Measurements from ENCODE around the gene LST1. TPM values are rescaled to one million over a fixed set of nuclear protein-coding genes. Genes with fewer than 3 reads are reported as not detected.

LST1 gene
- total RNA-seq, 1 experiment from 2014 or later = not detected

DNA sequence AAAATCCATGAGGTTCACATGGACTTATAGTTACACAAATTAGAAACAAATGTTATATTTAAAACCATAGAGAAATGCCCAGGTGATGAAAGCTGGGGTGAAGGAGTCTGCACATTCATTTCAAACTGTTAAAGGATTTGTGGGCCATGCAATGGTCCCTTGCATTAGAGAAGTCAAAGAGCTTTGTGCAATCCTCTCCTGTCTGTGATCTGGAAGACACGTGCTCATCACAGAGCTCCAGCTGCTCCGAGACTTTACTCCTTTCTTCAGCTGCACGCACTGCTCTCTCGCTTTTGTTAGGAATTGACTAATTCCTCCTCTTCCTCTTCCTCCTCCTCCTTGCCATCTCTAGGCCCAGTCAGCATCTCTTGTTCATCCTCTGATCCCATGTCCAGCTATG, 24.9 kb downstream of the LST1 start:
- ChIA-PET POLR2A (interaction anchor here (0.6 to 1.2 kb wide), 2 partner anchors 11 to 119 kb away, joined by 3 read pairs; no protein-coding TSS in a partner anchor), CTCF (interaction anchor here (0.9 kb wide), 1 partner anchor 12 kb away, joined by 5 read pairs; no protein-coding TSS in a partner anchor)
- TF ChIP-seq, protein P1, sequence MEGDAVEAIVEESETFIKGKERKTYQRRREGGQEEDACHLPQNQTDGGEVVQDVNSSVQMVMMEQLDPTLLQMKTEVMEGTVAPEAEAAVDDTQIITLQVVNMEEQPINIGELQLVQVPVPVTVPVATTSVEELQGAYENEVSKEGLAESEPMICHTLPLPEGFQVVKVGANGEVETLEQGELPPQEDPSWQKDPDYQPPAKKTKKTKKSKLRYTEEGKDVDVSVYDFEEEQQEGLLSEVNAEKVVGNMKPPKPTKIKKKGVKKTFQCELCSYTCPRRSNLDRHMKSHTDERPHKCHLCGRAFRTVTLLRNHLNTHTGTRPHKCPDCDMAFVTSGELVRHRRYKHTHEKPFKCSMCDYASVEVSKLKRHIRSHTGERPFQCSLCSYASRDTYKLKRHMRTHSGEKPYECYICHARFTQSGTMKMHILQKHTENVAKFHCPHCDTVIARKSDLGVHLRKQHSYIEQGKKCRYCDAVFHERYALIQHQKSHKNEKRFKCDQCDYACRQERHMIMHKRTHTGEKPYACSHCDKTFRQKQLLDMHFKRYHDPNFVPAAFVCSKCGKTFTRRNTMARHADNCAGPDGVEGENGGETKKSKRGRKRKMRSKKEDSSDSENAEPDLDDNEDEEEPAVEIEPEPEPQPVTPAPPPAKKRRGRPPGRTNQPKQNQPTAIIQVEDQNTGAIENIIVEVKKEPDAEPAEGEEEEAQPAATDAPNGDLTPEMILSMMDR (IDR thresholded peaks at IDR 0.05; ENCODE audit: unreplicated experiment) = no peak
- intact Hi-C loops (cut with micrococcal nuclease) = no loop called here
- Mint-ChIP-seq H3K9me3 (ENCODE audit: unreplicated experiment) (no peaks in the 10 kb centered on the region), H3K27me3 (ENCODE audit: insufficient read depth, unreplicated experiment) (no peaks in the 10 kb centered on the region), H3K4me1 (ENCODE audit: insufficient read depth, unreplicated experiment) (no peaks in the 10 kb centered on the region), H3K27ac (ENCODE audit: low read depth, unreplicated experiment) (no peak overlapping the region), H3K4me3 (ENCODE audit: unreplicated experiment) (no peak overlapping the region), H3K36me3 (ENCODE audit: insufficient read depth, unreplicated experiment) (no peaks in the 10 kb centered on the region)
- BruUV-seq (replicated peaks) = no TSS peak
- no peak for DNase-seq (ENCODE audit: unreplicated experiment)

DNA sequence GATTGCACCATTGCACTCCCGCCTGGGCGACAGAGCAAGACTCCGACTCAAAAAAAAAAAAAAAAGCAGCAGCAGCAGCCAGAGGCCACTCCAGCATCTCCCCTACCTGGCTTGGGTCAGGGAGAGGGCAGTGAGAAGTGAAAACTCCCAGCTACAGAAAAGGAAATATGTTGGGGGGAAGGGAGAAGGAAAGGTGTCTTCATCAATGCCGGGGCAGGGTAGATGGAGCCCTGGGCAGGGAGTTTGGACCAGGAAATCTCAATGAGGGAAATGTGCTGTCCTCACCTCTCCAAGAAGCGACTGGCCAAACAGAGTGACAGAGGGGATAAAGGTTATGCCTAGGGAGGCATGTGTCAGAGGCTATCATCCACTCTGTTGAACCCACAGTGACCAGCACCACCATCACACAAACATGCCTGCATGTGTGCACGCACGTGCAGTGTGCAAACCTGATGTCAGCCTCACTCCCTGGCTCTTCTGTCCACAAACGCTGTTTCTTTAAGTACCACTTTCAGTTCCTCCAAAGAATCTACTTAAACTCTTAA, 28.1 kb downstream of the LST1 start:
- no TSS peak for BruUV-seq (replicated peaks)
- Mint-ChIP-seq H3K4me3 (ENCODE audit: unreplicated experiment) (no peak overlapping the region), H3K9me3 (ENCODE audit: unreplicated experiment) (no peaks in the 10 kb centered on the region), H3K4me1 (ENCODE audit: insufficient read depth, unreplicated experiment) (no peaks in the 10 kb centered on the region), H3K27ac (ENCODE audit: low read depth, unreplicated experiment) (no peak overlapping the region), H3K36me3 (ENCODE audit: insufficient read depth, unreplicated experiment) (no peaks in the 10 kb centered on the region), H3K27me3 (ENCODE audit: insufficient read depth, unreplicated experiment) (no peaks in the 10 kb centered on the region)
- POLR2A ChIA-PET = interaction anchor here (1.1 kb wide), 1 partner anchor 38 kb away, joined by 3 read pairs; the partner anchor contains the start of gene BAG6
- DNase-seq (ENCODE audit: unreplicated experiment) = no peak
- TF ChIP-seq, protein P1 (IDR thresholded peaks at IDR 0.05; ENCODE audit: unreplicated experiment) = no peak
- intact Hi-C loops (cut with micrococcal nuclease) = no loop called here
- CTCF ChIA-PET = interaction anchor here (0.6 kb wide), 1 partner anchor 275 kb away, joined by 3 read pairs; no protein-coding TSS in a partner anchor

DNA sequence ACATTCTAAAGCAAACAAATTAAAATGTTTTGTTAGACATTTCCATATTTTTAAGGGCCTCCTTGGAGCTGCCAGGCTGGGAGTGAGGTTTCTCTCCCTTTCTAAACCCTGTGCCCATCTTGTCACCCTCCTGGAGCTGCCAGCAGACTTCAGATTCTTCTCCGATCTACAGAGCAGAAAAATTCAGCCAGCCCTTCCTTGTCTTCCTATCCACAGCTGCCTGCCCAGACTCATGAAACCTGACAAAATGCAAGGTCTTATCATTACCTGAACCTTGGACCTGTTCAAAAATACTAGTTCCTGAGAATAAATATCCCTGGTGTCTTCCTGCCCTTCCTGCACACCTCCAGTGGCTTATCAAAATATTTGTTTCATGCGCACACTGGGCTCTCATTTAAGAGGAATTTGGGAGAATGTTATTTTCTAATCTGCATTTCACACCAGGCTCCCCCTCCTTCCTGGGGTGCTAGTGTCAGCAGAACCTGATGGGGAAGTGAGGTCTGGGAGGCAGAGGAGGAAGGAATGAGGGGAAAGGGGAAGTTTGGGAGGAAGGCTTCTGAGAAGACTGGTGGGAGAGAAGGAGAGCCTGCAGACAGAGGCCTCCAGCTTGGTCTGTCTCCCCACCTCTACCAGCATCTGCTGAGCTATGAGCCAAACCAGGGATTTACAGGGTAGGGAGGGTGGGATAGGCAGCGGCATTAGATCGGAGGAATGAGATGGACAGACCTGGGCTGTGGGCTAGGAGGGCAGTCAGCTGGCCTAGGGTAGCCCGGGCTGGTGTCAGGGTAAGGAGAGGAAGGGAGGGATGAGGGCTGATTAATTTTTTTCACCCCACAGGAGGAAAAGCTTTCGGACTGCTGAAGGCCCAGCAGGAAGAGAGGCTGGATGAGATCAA, 28.9 kb downstream of the LST1 start, which contains the start of gene AIF1:
TSS of gene AIF1 (plus strand) at position 551 of the 895 bp plus-strand sequence. CDS start at position 647, 96 bp downstream.
- intact Hi-C loops (cut with micrococcal nuclease) = no loop called here
- Mint-ChIP-seq H3K27ac (ENCODE audit: low read depth, unreplicated experiment) (no peak within 1 kb of the TSS), H3K9me3 (ENCODE audit: unreplicated experiment) (no peaks in the 10 kb centered on the region), H3K4me3 (ENCODE audit: unreplicated experiment) (no peak within 1 kb of the TSS), H3K4me1 (ENCODE audit: insufficient read depth, unreplicated experiment) (no peaks in the 10 kb centered on the region), H3K27me3 (ENCODE audit: insufficient read depth, unreplicated experiment) (no peaks in the 10 kb centered on the region), H3K36me3 (ENCODE audit: insufficient read depth, unreplicated experiment) (no peaks in the 10 kb centered on the region)
- BruUV-seq (replicated peaks) = no TSS peak
- TF ChIP-seq, protein P1 (IDR thresholded peaks at IDR 0.05; ENCODE audit: unreplicated experiment) = no peak
- DNase-seq (ENCODE audit: unreplicated experiment) = no peak
- ChIA-PET CTCF (interaction anchor here (1.4 kb wide), 1 partner anchor 16 kb away, joined by 6 read pairs; no protein-coding TSS in a partner anchor), POLR2A (interaction anchor here (0.6 to 1.1 kb wide), 3 partner anchors 37 to 494 kb away, joined by 3 to 4 read pairs (median 3); partner anchors contain the start of genes APOM and BAG6)

DNA sequence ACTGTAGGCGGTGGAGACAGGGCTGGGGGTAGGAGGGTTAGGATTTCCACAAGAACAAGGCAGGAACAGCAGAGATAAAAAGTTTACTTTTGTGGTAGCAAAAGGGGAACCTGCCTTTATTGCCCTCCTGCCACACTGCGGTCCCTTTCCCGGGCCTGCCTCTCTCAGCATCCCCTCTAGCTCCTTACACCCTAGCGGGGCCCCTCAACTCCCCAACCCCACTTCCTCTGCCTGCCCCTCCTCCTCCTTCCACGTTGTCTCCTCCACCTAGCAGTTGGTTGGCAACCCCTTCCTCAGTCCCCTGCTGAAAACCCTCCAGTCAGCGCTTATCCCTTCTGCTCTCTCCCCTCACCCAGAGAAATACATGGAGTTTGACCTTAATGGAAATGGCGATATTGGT, 29.7 kb downstream of the LST1 start:
- no peaks in the 10 kb centered on the region for H3K4me1 Mint-ChIP-seq (ENCODE audit: insufficient read depth, unreplicated experiment)
- ChIA-PET POLR2A (interaction anchor here (0.7 kb wide), 1 partner anchor 495 kb away, joined by 3 read pairs; no protein-coding TSS in a partner anchor), CTCF (interaction anchor here (1.4 kb wide), 1 partner anchor 17 kb away, joined by 6 read pairs; no protein-coding TSS in a partner anchor)
- no TSS peak for BruUV-seq (replicated peaks)
- H3K27me3 Mint-ChIP-seq (ENCODE audit: insufficient read depth, unreplicated experiment) = no peaks in the 10 kb centered on the region
- intact Hi-C loops (cut with micrococcal nuclease) = no loop called here
- TF ChIP-seq, protein P1 (IDR thresholded peaks at IDR 0.05; ENCODE audit: unreplicated experiment) = no peak
- DNase-seq (ENCODE audit: unreplicated experiment) = no peak
- no peak overlapping the region for H3K4me3 Mint-ChIP-seq (ENCODE audit: unreplicated experiment)
- H3K27ac Mint-ChIP-seq (ENCODE audit: low read depth, unreplicated experiment) = no peak overlapping the region
- H3K9me3 Mint-ChIP-seq (ENCODE audit: unreplicated experiment) = no peaks in the 10 kb centered on the region
- H3K36me3 Mint-ChIP-seq (ENCODE audit: insufficient read depth, unreplicated experiment) = no peaks in the 10 kb centered on the region

Measured in MCF 10A (cell line).